Adrenal gland (tissue), 12 donors: ENCODE measurements around the gene NFKBIE. TPM values are rescaled to one million over a fixed set of nuclear protein-coding genes. Genes with fewer than 3 reads are reported as not detected.

ENCODE experiments used
- DNase-seq, 7 donors: peaks; one replicate each; pipeline ENCODE4 v3.0.0-alpha.2; 2019 to 2020
- H3K27ac ChIP-seq, 5 donors: fragments of 200-600 bp; sonication (generic) in 4 of 5; 1 replicate in 3 of 5; 2 replicates in 2 of 5; pipeline versions ENCODE4 v1.5.1 to v1.8.0; 2016 to 2020; ENCODE audit warnings: mild to moderate bottlenecking in 1 of 5
- H3K27me3 ChIP-seq: fragments of 200-600 bp; 2 replicates; pipeline ENCODE4 v1.8.0; 2021
- H3K36me3 ChIP-seq, 2 donors: fragments of 200-600 bp; replicated peaks in 1 of 2; 1 replicate in 1 of 2; 2 replicates in 1 of 2; pipeline versions ENCODE4 v1.5.1 to v1.8.0; 2018 to 2022
- H3K4me1 ChIP-seq, 2 donors: fragments of 200-600 bp; replicated peaks in 1 of 2; 1 replicate in 1 of 2; 2 replicates in 1 of 2; pipeline versions ENCODE4 v1.5.1 to v1.8.0; 2018 to 2021
- H3K4me3 ChIP-seq, 4 donors: fragments of 200-600 bp; sonication (generic) in 3 of 4; one replicate each; pipeline ENCODE4 v1.5.1; 2016 to 2018
- H3K9me3 ChIP-seq, 3 donors: fragments of 200-600 bp; sonication (generic) in 1 of 3; replicated peaks in 1 of 3; 1 replicate in 2 of 3; 2 replicates in 1 of 3; pipeline versions ENCODE4 v1.5.1 to v1.8.0; 2016 to 2021
- CTCF ChIP-seq, 6 experiments: fragments of 450-650 bp in 4 of 6; fragments of 200-600 bp in 2 of 6; sonication (generic) in 1 of 6; IDR thresholded peaks; 1 replicate in 5 of 6; 2 replicates in 1 of 6; pipeline versions ENCODE4 v1.5.1 to v1.8.0; 2016 to 2021; ENCODE audit warnings: antibody characterized with exemption in 6 of 6, mild to moderate bottlenecking in 2 of 6, moderate library complexity in 1 of 6
- POLR2A ChIP-seq, 2 donors: fragments of 450-650 bp; IDR thresholded peaks; one replicate each; pipeline ENCODE4 v1.6.1; 2017; ENCODE audit warnings: antibody characterized with exemption in 2 of 2, mild to moderate bottlenecking in 2 of 2, moderate library complexity in 1 of 2
- WGBS, 4 donors: extraction: QIAGEN DNeasy Blood & Tissue Kit in 2 of 4; methylation state at CpG; one replicate each; pipeline versions ENCODE4 v1.1.5 to v1.1.7; 2013 to 2017; 5-methylcytosine and 5-hydroxymethylcytosine counted together
- intact Hi-C, 2 donors: fragments of 100-400 bp; cut with DNase I; formaldehyde crosslinking; loops; one replicate each; pipeline versions ENCODE4 v1.14.1 to v1.15.0; 2022 to 2023
- polyA plus RNA-seq, 3 donors: library from polyadenylated mRNA; stranded (reverse); fragments of 200-250 nt in 2 of 3; fragments of 350-450 nt in 1 of 3; fragmentation: Illumina TruSeq in 1 of 3; extraction: RNeasy Lipid Tissue Mini Kit (QIAGEN cat#74804) in 1 of 3; gene quantifications; one replicate each; pipeline ENCODE4 v1.2.3, GENCODE V29; 2013 to 2014
- total RNA-seq, 9 donors: library from RNA; depleted of rRNA in 4 of 9; stranded (reverse); fragments of >200 nt in 4 of 9; fragments of 120-200 nt in 1 of 9; fragmentation: NEBNext Ultra II Directional in 1 of 9; extraction: Animal tissue kit (Norgen Biotek cat#: 25700) in 1 of 9; gene quantifications; one replicate each; pipeline versions ENCODE4 v1.1.0 to v1.2.4, GENCODE V29; 2013 to 2023
- donor health status: healthy with polysubstance abuse.
- donor health status: Bipolar disorder and iron deficiency.
- donor health status: DM: yes; HTN: yes; CAD: no.
- donor health status: DM: no; HTN: no; CAD: no.
- donor health status: DM: no; HTN: no; CAD: no.
- donor health status: DM: yes; HTN: yes; CAD: no.

NFKBIE gene
- total and polyA plus RNA-seq, 12 donors, result 4.8 to 31.2 (median 10.4) TPM

DNA sequence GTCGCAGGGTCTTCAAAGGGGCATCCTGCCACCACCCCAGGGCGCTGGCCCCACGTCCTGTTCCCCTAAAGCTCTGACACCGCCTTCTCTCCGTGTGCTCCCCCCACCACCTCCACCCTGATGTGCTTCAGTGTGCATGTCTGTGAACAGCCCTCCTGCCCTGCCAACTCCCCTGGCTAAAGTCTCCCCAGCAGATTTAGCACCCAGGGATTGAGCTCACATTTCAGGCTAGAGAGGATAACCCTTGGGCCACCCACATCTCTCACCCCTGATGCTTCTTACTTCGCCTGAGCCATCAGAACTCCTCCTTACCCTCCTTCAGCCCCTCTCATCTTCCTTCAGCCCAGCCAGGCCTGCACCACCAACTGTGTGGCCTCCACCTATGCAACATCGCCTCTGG, 12.4 kb upstream of the NFKBIE start:
- 77 to 86% (median 82%) methylated on average over 7 of the region's 7 CpGs for WGBS, 4 donors
- Histone ChIP-seq H3K4me3 (no peak overlapping the region), H3K36me3 (no peaks in the 10 kb centered on the region), H3K4me1 (peaks cover 0 to 8% of the 10 kb centered on the region in 2 donors), H3K27me3 (peaks cover 42% of the 10 kb centered on the region), H3K27ac (no peak overlapping the region), H3K9me3 (no peaks in the 10 kb centered on the region)
- TF ChIP-seq POLR2A (IDR thresholded peaks at IDR 0.05) (no peak), CTCF (IDR thresholded peaks at IDR 0.05) (no peak)
- no peak for DNase-seq
- intact Hi-C loops, result no loop called here

- H3K27me3 ChIP-seq, result peaks cover 47% of the 10 kb centered on the region
- H3K4me1 ChIP-seq, result peaks cover 0 to 8% of the 10 kb centered on the region in 2 donors
- WGBS, 4 donors, result 74 to 85% (median 82%) methylated on average over 11 to 23 of the region's 23 CpGs
These were observed 11.6 kb upstream of the NFKBIE start for GRCh38 chr6:44276667-44277640.

GRCh38 chr6:44275749-44276648, 10.6 kb upstream of the NFKBIE start:
- WGBS, 4 donors, result 10 to 38% (median 16%) methylated on average over 5 to 109 of the region's 109 CpGs; no CpG with 5 or more reads in 1 of the 4 donors
- no peaks in the 10 kb centered on the region for H3K9me3 ChIP-seq
- intact Hi-C loops, result no loop called here
- TF ChIP-seq POLR2A (IDR thresholded peaks at IDR 0.05), result no peak
- no peak for TF ChIP-seq CTCF (IDR thresholded peaks at IDR 0.05)
- peak overlapping the region in 1 of 4 donors; percentile 23 for H3K4me3 ChIP-seq
- DNase-seq, result no peak
- H3K27me3 ChIP-seq, result peaks cover 53% of the 10 kb centered on the region
- no peak overlapping the region for H3K27ac ChIP-seq
- peaks cover 0 to 8% of the 10 kb centered on the region in 2 donors for H3K4me1 ChIP-seq
- H3K36me3 ChIP-seq, result no peaks in the 10 kb centered on the region

More at GRCh38 chr6:44276667-44277640, 11.6 kb upstream of the NFKBIE start:
- Histone ChIP-seq H3K9me3 (no peaks in the 10 kb centered on the region), H3K27ac (no peak overlapping the region), H3K36me3 (no peaks in the 10 kb centered on the region), H3K4me3 (no peak overlapping the region)
- TF ChIP-seq POLR2A (IDR thresholded peaks at IDR 0.05) (no peak), CTCF (IDR thresholded peaks at IDR 0.05) (no peak)
- intact Hi-C loops, result no loop called here
- DNase-seq, result no peak

GRCh38 chr6:44275271-44275748, 10.0 kb upstream of the NFKBIE start:
- no peak overlapping the region for H3K27ac ChIP-seq
- H3K27me3 ChIP-seq, result peaks cover 53% of the 10 kb centered on the region
- intact Hi-C loops, result no loop called here
- 71 to 97% (median 84%) methylated on average over 21 to 59 of the region's 59 CpGs for WGBS, 4 donors
- DNase-seq, result no peak
- TF ChIP-seq POLR2A (IDR thresholded peaks at IDR 0.05) (no peak), CTCF (IDR thresholded peaks at IDR 0.05) (no peak)
- H3K36me3 ChIP-seq, result no peaks in the 10 kb centered on the region
- H3K9me3 ChIP-seq, result no peaks in the 10 kb centered on the region
- H3K4me3 ChIP-seq, result no peak overlapping the region
- H3K4me1 ChIP-seq, result peaks cover 0 to 8% of the 10 kb centered on the region in 2 donors
